ENCODE measurements around the gene SERPINE1. TPM values are rescaled to one million over a fixed set of nuclear protein-coding genes. Genes with fewer than 3 reads are reported as not detected.
"Not testable (repeated sequence)": the region's sequence is repeated elsewhere in the genome, so short reads cannot be mapped to it uniquely, and the experiment has no call there.

SERPINE1 gene
- total RNA-seq, 1 donor from 2014 or later, result not detected

GRCh38 chr7:101089876-101090275 lies 37.0 kb upstream of the SERPINE1 start:
- intact Hi-C loops (cut with micrococcal nuclease), result loop anchor here (5.0 kb wide), 1 partner anchor 102 kb away; no protein-coding TSS in a partner anchor
- H3K27me3 Mint-ChIP-seq, result no peaks in the 10 kb centered on the region
- H3K27ac Mint-ChIP-seq, result no peak overlapping the region
- H3K9me3 Mint-ChIP-seq, result no peaks in the 10 kb centered on the region
- ChIA-PET CTCF (no interaction called here), POLR2A (interaction anchor here (0.6 to 0.9 kb wide), 2 partner anchors 11 to 67 kb away, joined by 4 read pairs; no protein-coding TSS in a partner anchor)
- ATAC-seq (ENCODE audit: low read depth) (no peak), DNase-seq (no peak)
- H3K36me3 Mint-ChIP-seq (ENCODE audit: low read depth), result peaks cover 50% of the 10 kb centered on the region
- TF ChIP-seq CTCF (IDR thresholded peaks at IDR 0.05), result no peak
- no peak overlapping the region for H3K4me3 Mint-ChIP-seq
- H3K4me1 Mint-ChIP-seq, result peaks cover 27% of the 10 kb centered on the region

- H3K9me3 Mint-ChIP-seq; H3K27ac Mint-ChIP-seq; intact Hi-C loops (cut with micrococcal nuclease); H3K4me1 Mint-ChIP-seq; POLR2A ChIA-PET; CTCF ChIA-PET; H3K27me3 Mint-ChIP-seq; DNase-seq; ATAC-seq (ENCODE audit: low read depth); H3K4me3 Mint-ChIP-seq: not testable (repeated sequence)
- H3K36me3 Mint-ChIP-seq (ENCODE audit: low read depth), result peaks cover 42% of the 10 kb centered on the region
Observed at GRCh38 chr7:101092266-101092905, 34.5 kb upstream of the SERPINE1 start.

GRCh38 chr7:101093906-101094305 lies 33.0 kb upstream of the SERPINE1 start:
- H3K27me3 Mint-ChIP-seq, result no peaks in the 10 kb centered on the region
- peaks cover 36% of the 10 kb centered on the region for H3K36me3 Mint-ChIP-seq (ENCODE audit: low read depth)
- no peaks in the 10 kb centered on the region for H3K9me3 Mint-ChIP-seq
- no peak overlapping the region for H3K4me3 Mint-ChIP-seq
- TF ChIP-seq CTCF (IDR thresholded peaks at IDR 0.05), result no peak
- ChIA-PET POLR2A (no interaction called here), CTCF (no interaction called here)
- DNase-seq, result no peak
- no peak overlapping the region for H3K27ac Mint-ChIP-seq
- no peak for ATAC-seq (ENCODE audit: low read depth)
- H3K4me1 Mint-ChIP-seq, result peaks cover 8% of the 10 kb centered on the region
- intact Hi-C loops (cut with micrococcal nuclease), result no loop called here

GRCh38 chr7:101094376-101094775 lies 32.5 kb upstream of the SERPINE1 start:
- POLR2A ChIA-PET, result no interaction called here
- intact Hi-C loops (cut with micrococcal nuclease), result no loop called here
- CTCF ChIA-PET, result no interaction called here

GRCh38 chr7:101094791-101095375 lies 32.0 kb upstream of the SERPINE1 start:
- Mint-ChIP-seq H3K4me1 (peaks cover 5% of the 10 kb centered on the region), H3K4me3 (no peak overlapping the region), H3K36me3 (ENCODE audit: low read depth) (peaks cover 27% of the 10 kb centered on the region), H3K27ac (peak overlapping the region; percentile 37), H3K9me3 (no peaks in the 10 kb centered on the region), H3K27me3 (peaks cover under 1% of the 10 kb centered on the region)
- intact Hi-C loops (cut with micrococcal nuclease), result no loop called here
- ATAC-seq (ENCODE audit: low read depth) (no peak), DNase-seq (no peak)
- no peak for TF ChIP-seq CTCF (IDR thresholded peaks at IDR 0.05)
- POLR2A ChIA-PET, result interaction anchor here (1.3 kb wide), 1 partner anchor 9 kb away, joined by 10 read pairs; the partner anchor contains the start of gene TRIM56
- CTCF ChIA-PET, result no interaction called here

More at GRCh38 chr7:101094376-101094775, 32.5 kb upstream of the SERPINE1 start:
- H3K9me3 Mint-ChIP-seq, result no peaks in the 10 kb centered on the region
- DNase-seq (no peak), ATAC-seq (ENCODE audit: low read depth) (no peak)
- H3K27me3 Mint-ChIP-seq, result no peaks in the 10 kb centered on the region
- H3K4me1 Mint-ChIP-seq, result peaks cover 7% of the 10 kb centered on the region
- no peak overlapping the region for H3K27ac Mint-ChIP-seq
- peaks cover 32% of the 10 kb centered on the region for H3K36me3 Mint-ChIP-seq (ENCODE audit: low read depth)
- no peak overlapping the region for H3K4me3 Mint-ChIP-seq
- no peak for TF ChIP-seq CTCF (IDR thresholded peaks at IDR 0.05)

Measured in activated B cell treated with CpG ODN at 0.5 μM for 24 hours (primary cell).